HS-5 (cell line): ENCODE data around the gene ANKRA2.
"Not testable (repeated sequence)": the region's sequence is repeated elsewhere in the genome, so short reads cannot be mapped to it uniquely, and the experiment has no call there.

ENCODE experiments used
- DNase-seq: peaks from one replicate; pipeline ENCODE4 v3.0.0-alpha.2; 2012; ENCODE audit warnings: low read depth

The ANKRA2 gene

GRCh38 chr5:73550016-73550415, 15.4 kb downstream of the ANKRA2 start:
- no peak for DNase-seq

GRCh38 chr5:73545403-73545779, 20.0 kb downstream of the ANKRA2 start:
- DNase-seq = no peak

GRCh38 chr5:73544429-73545402, 20.7 kb downstream of the ANKRA2 start:
- no peak for DNase-seq

- DNase-seq = no peak
Measured at GRCh38 chr5:73542020-73542419, 23.4 kb downstream of the ANKRA2 start.

GRCh38 chr5:73540192-73540591, 25.2 kb downstream of the ANKRA2 start:
- DNase-seq = no peak

- no peak for DNase-seq
Measured at GRCh38 chr5:73539730-73540129, 25.7 kb downstream of the ANKRA2 start.

- DNase-seq = no peak
Measured at GRCh38 chr5:73534971-73535370, 30.5 kb downstream of the ANKRA2 start.

GRCh38 chr5:73534011-73534644, 31.3 kb downstream of the ANKRA2 start:
- no peak for DNase-seq

- DNase-seq = no peak
Measured at GRCh38 chr5:73532195-73532594, 33.2 kb downstream of the ANKRA2 start.

- DNase-seq = no peak
Measured at GRCh38 chr5:73531356-73531755, 34.1 kb downstream of the ANKRA2 start.

- no peak for DNase-seq
Measured at GRCh38 chr5:73529081-73529480, 36.4 kb downstream of the ANKRA2 start.

GRCh38 chr5:73528248-73528647, 37.2 kb downstream of the ANKRA2 start:
- DNase-seq = no peak

- no peak for DNase-seq
Measured at GRCh38 chr5:73525606-73526203, 39.7 kb downstream of the ANKRA2 start.

- no peak for DNase-seq
Measured at GRCh38 chr5:73523861-73524260, 41.6 kb downstream of the ANKRA2 start.

GRCh38 chr5:73522989-73523388, 42.5 kb downstream of the ANKRA2 start:
- no peak for DNase-seq

GRCh38 chr5:73519531-73520283, 45.7 kb downstream of the ANKRA2 start:
- peak; percentile 46 for DNase-seq

GRCh38 chr5:73515232-73515631, 50.2 kb downstream of the ANKRA2 start:
- no peak for DNase-seq

GRCh38 chr5:73514418-73514817, 51.0 kb downstream of the ANKRA2 start:
- DNase-seq = no peak

- DNase-seq = no peak
Measured at GRCh38 chr5:73513996-73514395, 51.4 kb downstream of the ANKRA2 start.

GRCh38 chr5:73508521-73508920, 56.9 kb downstream of the ANKRA2 start:
- not testable (repeated sequence) for DNase-seq

GRCh38 chr5:73507062-73507461, 58.4 kb downstream of the ANKRA2 start:
- DNase-seq = no peak

- DNase-seq = no peak
Measured at GRCh38 chr5:73506459-73506955, 58.9 kb downstream of the ANKRA2 start.
